Measurements from ENCODE around the gene TMEM63C. TPM values are rescaled to one million over a fixed set of nuclear protein-coding genes. Genes with fewer than 3 reads are reported as not detected.
"Not testable (repeated sequence)": the region's sequence is repeated elsewhere in the genome, so short reads cannot be mapped to it uniquely, and the experiment has no call there.

The TMEM63C gene
- total and polyA plus RNA-seq, 2 experiments from 2014 or later: 4.9 to 9.7 TPM

- Histone ChIP-seq H3K4me3 (no peak overlapping the region), H3K9me2 (replicated peaks; ENCODE audit: insufficient read depth) (no peaks in the 10 kb centered on the region), H3K9me3 (ENCODE audit: low read depth) (no peaks in the 10 kb centered on the region), H3K79me2 (no peaks in the 10 kb centered on the region), H3K4me2 (no peak overlapping the region), H3K27ac (no peak overlapping the region), H4K20me1 (ENCODE audit: insufficient read depth, poor library complexity, severe bottlenecking) (no peaks in the 10 kb centered on the region), H2AFZ (no peak overlapping the region), H3K36me3 (replicated peaks; ENCODE audit: insufficient read depth, low read depth) (no peaks in the 10 kb centered on the region), H3K27me3 (no peaks in the 10 kb centered on the region), H3K4me1 (ENCODE audit: insufficient read depth) (no peaks in the 10 kb centered on the region)
- 98% methylated on average over 14 of the region's 14 CpGs for WGBS (ENCODE audit: low lambda C conversion rate, missing lambda C conversion rate)
- DNase-seq (ENCODE audit: low spot score): no peak
- no peak for TF ChIP-seq CTCF (IDR thresholded peaks at IDR 0.05; ENCODE audit: poor library complexity)
- TF ChIP-seq EZH2phosphoT487 (IDR thresholded peaks at IDR 0.05; ENCODE audit: low read depth, severe bottlenecking, unreplicated experiment): no peak
- TF ChIP-seq EZH2 (IDR thresholded peaks at IDR 0.05; ENCODE audit: borderline replicate concordance): no peak
Measured at GRCh38 chr14:77278461-77279230, 97.0 kb downstream of the TMEM63C start.

- TF ChIP-seq EZH2phosphoT487 (IDR thresholded peaks at IDR 0.05; ENCODE audit: low read depth, severe bottlenecking, unreplicated experiment): no peak
- TF ChIP-seq EZH2 (IDR thresholded peaks at IDR 0.05; ENCODE audit: borderline replicate concordance): no peak
- no peak for TF ChIP-seq CTCF (IDR thresholded peaks at IDR 0.05; ENCODE audit: poor library complexity)
- WGBS (ENCODE audit: low lambda C conversion rate, missing lambda C conversion rate): 95% methylated on average over 13 of the region's 13 CpGs
- H4K20me1 ChIP-seq (ENCODE audit: insufficient read depth, poor library complexity, severe bottlenecking): no peaks in the 10 kb centered on the region
- H3K27me3 ChIP-seq: no peaks in the 10 kb centered on the region
- H2AFZ ChIP-seq: no peak overlapping the region
- no peaks in the 10 kb centered on the region for H3K36me3 ChIP-seq (replicated peaks; ENCODE audit: insufficient read depth, low read depth)
- H3K79me2 ChIP-seq: no peaks in the 10 kb centered on the region
- no peaks in the 10 kb centered on the region for H3K9me2 ChIP-seq (replicated peaks; ENCODE audit: insufficient read depth)
- no peaks in the 10 kb centered on the region for H3K9me3 ChIP-seq (ENCODE audit: low read depth)
- H3K4me3 ChIP-seq: no peak overlapping the region
- DNase-seq (ENCODE audit: low spot score): no peak
- no peak overlapping the region for H3K4me2 ChIP-seq
- no peaks in the 10 kb centered on the region for H3K4me1 ChIP-seq (ENCODE audit: insufficient read depth)
- H3K27ac ChIP-seq: no peak overlapping the region
Measured at GRCh38 chr14:77279719-77280118, 98.1 kb downstream of the TMEM63C start.

GRCh38 chr14:77280921-77281320 is 99.3 kb downstream of the TMEM63C start:
- H3K27me3 ChIP-seq: not testable (repeated sequence)

GRCh38 chr14:77281852-77282410 is 100.3 kb downstream of the TMEM63C start:
- DNase-seq (ENCODE audit: low spot score): no peak
- TF ChIP-seq CTCF (IDR thresholded peaks at IDR 0.05; ENCODE audit: poor library complexity) (no peak), EZH2 (IDR thresholded peaks at IDR 0.05; ENCODE audit: borderline replicate concordance) (no peak), EZH2phosphoT487 (IDR thresholded peaks at IDR 0.05; ENCODE audit: low read depth, severe bottlenecking, unreplicated experiment) (no peak)
- H3K4me1 ChIP-seq (ENCODE audit: insufficient read depth): no peaks in the 10 kb centered on the region
- no peaks in the 10 kb centered on the region for H4K20me1 ChIP-seq (ENCODE audit: insufficient read depth, poor library complexity, severe bottlenecking)
- H3K4me2 ChIP-seq: no peak overlapping the region
- no peak overlapping the region for H3K4me3 ChIP-seq
- no peak overlapping the region for H3K27ac ChIP-seq
- H2AFZ ChIP-seq: no peak overlapping the region
- no peaks in the 10 kb centered on the region for H3K36me3 ChIP-seq (replicated peaks; ENCODE audit: insufficient read depth, low read depth)
- H3K79me2 ChIP-seq: no peaks in the 10 kb centered on the region
- H3K9me3 ChIP-seq (ENCODE audit: low read depth): no peaks in the 10 kb centered on the region
- no peaks in the 10 kb centered on the region for H3K27me3 ChIP-seq
- no peaks in the 10 kb centered on the region for H3K9me2 ChIP-seq (replicated peaks; ENCODE audit: insufficient read depth)
- 96% methylated on average over 6 of the region's 6 CpGs for WGBS (ENCODE audit: low lambda C conversion rate, missing lambda C conversion rate)

More at GRCh38 chr14:77280921-77281320, 99.3 kb downstream of the TMEM63C start:
- not testable (repeated sequence) for H3K9me2 ChIP-seq (replicated peaks; ENCODE audit: insufficient read depth); H3K4me2 ChIP-seq; H3K36me3 ChIP-seq (replicated peaks; ENCODE audit: insufficient read depth, low read depth); H3K4me3 ChIP-seq; H2AFZ ChIP-seq; H3K79me2 ChIP-seq; H3K9me3 ChIP-seq (ENCODE audit: low read depth); DNase-seq (ENCODE audit: low spot score); H3K4me1 ChIP-seq (ENCODE audit: insufficient read depth); H4K20me1 ChIP-seq (ENCODE audit: insufficient read depth, poor library complexity, severe bottlenecking); H3K27ac ChIP-seq
- 95% methylated on average over 4 of the region's 4 CpGs for WGBS (ENCODE audit: low lambda C conversion rate, missing lambda C conversion rate)

Data from hepatocyte (in vitro differentiated cells).